ENCODE results near the gene LTB.

DNA sequence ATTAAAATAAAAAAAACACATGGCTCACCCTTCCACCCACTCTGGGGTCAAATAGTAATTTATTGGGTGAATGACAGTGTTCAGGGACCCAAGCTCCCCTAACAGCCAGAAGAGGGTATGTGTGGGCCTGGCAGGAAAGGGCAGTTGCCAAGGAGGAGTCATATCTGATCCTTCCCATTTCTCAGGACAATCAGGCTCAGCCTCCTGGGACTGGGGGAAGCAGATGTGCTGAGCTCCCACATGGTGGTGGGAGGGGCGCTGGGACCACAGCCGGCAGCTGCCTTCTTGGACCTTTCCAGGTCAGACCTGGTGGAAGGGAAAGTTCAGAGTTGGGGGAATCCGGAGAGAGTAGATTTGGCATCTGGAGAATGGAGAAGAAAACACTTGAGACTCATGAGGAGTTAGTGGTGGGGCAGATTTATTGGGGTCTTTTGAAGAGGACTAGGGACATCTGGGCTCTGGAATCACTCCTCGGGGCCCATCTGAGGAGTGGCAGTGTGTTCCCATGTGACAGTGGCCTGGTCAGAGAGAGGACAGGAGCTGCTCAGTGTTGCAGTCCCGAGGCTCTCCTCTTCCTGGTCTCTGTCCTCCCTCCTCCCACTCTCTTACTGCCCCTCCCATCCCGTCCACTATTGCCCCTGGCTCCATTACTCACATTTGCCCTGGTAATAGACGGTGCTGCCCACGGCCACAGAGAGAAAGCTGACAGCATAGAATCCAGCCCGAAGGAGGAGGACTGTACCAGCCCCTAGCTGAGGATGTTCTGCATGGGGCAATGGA is 6.8 kb upstream of the LTB start:
- TF ChIP-seq, protein P1, sequence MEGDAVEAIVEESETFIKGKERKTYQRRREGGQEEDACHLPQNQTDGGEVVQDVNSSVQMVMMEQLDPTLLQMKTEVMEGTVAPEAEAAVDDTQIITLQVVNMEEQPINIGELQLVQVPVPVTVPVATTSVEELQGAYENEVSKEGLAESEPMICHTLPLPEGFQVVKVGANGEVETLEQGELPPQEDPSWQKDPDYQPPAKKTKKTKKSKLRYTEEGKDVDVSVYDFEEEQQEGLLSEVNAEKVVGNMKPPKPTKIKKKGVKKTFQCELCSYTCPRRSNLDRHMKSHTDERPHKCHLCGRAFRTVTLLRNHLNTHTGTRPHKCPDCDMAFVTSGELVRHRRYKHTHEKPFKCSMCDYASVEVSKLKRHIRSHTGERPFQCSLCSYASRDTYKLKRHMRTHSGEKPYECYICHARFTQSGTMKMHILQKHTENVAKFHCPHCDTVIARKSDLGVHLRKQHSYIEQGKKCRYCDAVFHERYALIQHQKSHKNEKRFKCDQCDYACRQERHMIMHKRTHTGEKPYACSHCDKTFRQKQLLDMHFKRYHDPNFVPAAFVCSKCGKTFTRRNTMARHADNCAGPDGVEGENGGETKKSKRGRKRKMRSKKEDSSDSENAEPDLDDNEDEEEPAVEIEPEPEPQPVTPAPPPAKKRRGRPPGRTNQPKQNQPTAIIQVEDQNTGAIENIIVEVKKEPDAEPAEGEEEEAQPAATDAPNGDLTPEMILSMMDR (IDR thresholded peaks at IDR 0.05): no peak
- TF ChIP-seq POLR2A (IDR thresholded peaks at IDR 0.05): no peak
